Measurements from ENCODE around the gene C2orf76. TPM values are rescaled to one million over a fixed set of nuclear protein-coding genes. Genes with fewer than 3 reads are reported as not detected.
"Not testable (repeated sequence)": the region's sequence is repeated elsewhere in the genome, so short reads cannot be mapped to it uniquely, and the experiment has no call there.

C2orf76 gene
- total and polyA plus RNA-seq, 2 experiments from 2014 or later = 5.8 to 21.6 TPM

DNA sequence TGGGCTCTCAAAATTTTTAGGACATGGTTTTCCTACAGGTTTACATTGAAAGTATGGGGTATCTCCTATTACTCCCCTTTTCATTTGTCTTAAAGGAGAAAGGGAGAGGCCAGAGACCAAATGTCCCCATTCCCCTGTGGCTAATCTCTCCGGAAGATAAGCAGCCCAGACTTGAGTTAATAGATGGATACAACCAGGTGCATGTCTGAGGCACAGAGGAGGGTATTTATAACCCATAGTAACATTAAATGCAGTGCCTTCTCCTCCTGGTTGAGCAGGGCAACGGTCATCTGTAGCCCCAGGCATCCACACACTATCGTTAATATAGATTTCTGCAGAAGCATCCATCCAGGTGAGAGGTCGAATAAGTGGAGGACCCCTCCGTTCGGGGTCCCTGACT is 9.8 kb upstream of the C2orf76 start:
- not testable (repeated sequence) for H3K27ac Mint-ChIP-seq; DNase-seq (ENCODE audit: low spot score); H3K4me3 Mint-ChIP-seq; ATAC-seq; H3K9me3 Mint-ChIP-seq; H3K27me3 ChIP-seq (ENCODE audit: insufficient read depth); H3F3A ChIP-seq (replicated peaks; ENCODE audit: low read depth); H3K4me1 ChIP-seq (ENCODE audit: insufficient read depth); H3K27ac ChIP-seq (ENCODE audit: low read depth); H2AFZ ChIP-seq; H4K20me1 ChIP-seq (replicated peaks; ENCODE audit: insufficient read depth); H3K4me1 Mint-ChIP-seq; H3K27me3 Mint-ChIP-seq (ENCODE audit: insufficient read depth, low read depth, poor library complexity); H3K4me3 ChIP-seq; H3K79me2 ChIP-seq (replicated peaks; ENCODE audit: insufficient read depth); H3K4me2 ChIP-seq; H3K9me2 ChIP-seq (ENCODE audit: insufficient read depth)
- peaks cover 37% of the 10 kb centered on the region for H3K36me3 Mint-ChIP-seq (ENCODE audit: low read depth)
- peaks cover 23% of the 10 kb centered on the region for H3K36me3 ChIP-seq (ENCODE audit: insufficient read depth)

DNA sequence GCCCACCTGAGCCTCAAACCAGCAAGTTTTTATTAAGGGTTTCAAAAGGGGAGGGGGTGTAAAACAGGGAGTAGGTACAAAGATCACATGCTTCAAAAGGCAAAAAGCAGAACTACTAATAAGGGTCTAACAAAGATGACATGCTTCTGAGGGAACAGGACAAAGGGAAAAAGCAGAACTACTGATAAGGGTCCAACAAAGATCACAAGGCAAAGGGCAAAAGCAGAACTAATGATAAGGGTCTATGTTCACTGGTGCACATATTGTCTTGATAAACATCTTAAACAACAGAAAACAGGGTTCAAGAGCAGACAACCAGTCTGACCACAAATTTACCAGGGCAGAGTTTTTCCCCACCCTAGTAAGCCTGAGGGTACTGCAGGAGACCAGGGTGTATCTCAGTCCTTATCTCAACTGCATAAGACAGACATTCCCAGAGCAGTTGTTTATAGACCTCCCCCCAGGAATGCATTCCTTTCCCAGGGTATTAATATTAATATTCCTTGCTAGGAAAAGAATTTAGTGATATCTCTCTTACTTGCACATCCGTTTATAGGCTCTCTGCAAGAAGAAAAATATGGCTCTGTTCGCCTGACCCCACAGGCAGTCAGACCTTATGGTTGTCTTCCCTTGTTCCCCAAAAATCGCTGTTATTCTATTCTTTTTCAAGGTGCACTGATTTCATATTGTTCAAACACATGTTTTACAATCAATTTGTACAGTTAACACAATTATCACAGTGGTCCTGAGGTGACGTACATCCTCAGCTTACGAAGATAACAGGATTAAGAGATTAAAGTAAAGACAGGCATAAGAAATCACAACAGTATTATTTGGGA is 7.5 kb upstream of the C2orf76 start:
- not testable (repeated sequence) for H3K79me2 ChIP-seq (replicated peaks; ENCODE audit: insufficient read depth); H3K27me3 Mint-ChIP-seq (ENCODE audit: insufficient read depth, low read depth, poor library complexity)
- peaks cover 57% of the 10 kb centered on the region for H3K36me3 Mint-ChIP-seq (ENCODE audit: low read depth)

DNA sequence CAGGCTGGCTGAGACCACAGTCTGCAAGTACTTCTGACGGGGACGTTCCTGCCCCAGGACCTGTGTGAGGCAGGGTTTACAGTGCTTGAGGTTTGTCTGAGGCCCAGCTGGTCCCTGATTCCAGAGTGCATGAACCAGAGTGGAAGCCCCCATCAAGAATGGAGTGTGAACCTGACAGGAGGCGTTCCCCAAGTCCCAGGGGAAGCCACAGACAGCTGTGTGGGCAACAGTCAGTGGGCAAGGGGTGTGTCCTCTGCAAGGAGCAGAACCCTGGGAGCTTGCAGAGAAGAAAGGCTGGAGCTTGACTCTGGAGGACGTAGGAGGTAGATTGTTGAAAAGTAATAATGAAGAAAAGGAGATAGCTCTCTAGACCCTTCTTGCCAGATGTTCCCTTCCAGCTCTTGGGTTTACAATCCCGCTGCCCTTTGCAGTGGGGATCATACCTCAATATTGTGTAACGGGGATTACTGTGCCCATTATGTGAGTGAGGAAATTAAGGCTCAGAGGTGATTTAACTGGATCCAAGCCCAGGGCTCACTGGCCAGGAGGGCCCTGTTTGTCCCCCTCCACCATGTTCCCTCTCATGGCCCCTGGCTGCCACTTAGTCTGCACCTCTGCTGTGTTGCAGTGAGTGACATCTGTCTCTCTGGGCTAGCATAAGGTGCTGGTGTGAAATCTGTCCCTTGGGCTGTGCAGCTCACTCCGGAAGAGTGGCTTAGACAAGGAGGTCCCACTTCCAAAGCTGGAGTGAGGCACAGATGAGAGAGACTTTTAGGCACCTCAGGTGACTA is 6.3 kb upstream of the C2orf76 start:
- DNase-seq (ENCODE audit: low spot score) (no peak), ATAC-seq (no peak)
- Histone ChIP-seq H2AFZ (no peak overlapping the region), H3K27me3 (ENCODE audit: insufficient read depth) (no peaks in the 10 kb centered on the region), H3K4me3 (no peak overlapping the region), H3K79me2 (replicated peaks; ENCODE audit: insufficient read depth) (peaks cover 10% of the 10 kb centered on the region), H3K27ac (ENCODE audit: low read depth) (no peak overlapping the region), H3F3A (replicated peaks; ENCODE audit: low read depth) (no peaks in the 10 kb centered on the region), H3K4me1 (ENCODE audit: insufficient read depth) (0 out of 2 replicates have a peak, but pooled peaks cover 4% of the 10 kb centered on the region), H3K36me3 (ENCODE audit: insufficient read depth) (peaks cover 49% of the 10 kb centered on the region), H3K9me2 (ENCODE audit: insufficient read depth) (no peaks in the 10 kb centered on the region), H4K20me1 (replicated peaks; ENCODE audit: insufficient read depth) (peaks cover 16% of the 10 kb centered on the region), H3K4me2 (no peak overlapping the region)
- H3K4me3 Mint-ChIP-seq = no peak overlapping the region
- peaks cover 6% of the 10 kb centered on the region for H3K27me3 Mint-ChIP-seq (ENCODE audit: insufficient read depth, low read depth, poor library complexity)
- peaks cover 65% of the 10 kb centered on the region for H3K36me3 Mint-ChIP-seq (ENCODE audit: low read depth)
- peaks cover 4% of the 10 kb centered on the region for H3K4me1 Mint-ChIP-seq
- H3K27ac Mint-ChIP-seq = no peak overlapping the region
- H3K9me3 Mint-ChIP-seq = peaks cover 6% of the 10 kb centered on the region
- TF ChIP-seq ZNF114 (CRISPR knock-in tag; IDR thresholded peaks at IDR 0.05) (no peak), CREB1 (CRISPR knock-in tag; IDR thresholded peaks at IDR 0.05; ENCODE audit: low read depth) (no peak), STAT1 (IDR thresholded peaks at IDR 0.05; ENCODE audit: unreplicated experiment) (no peak), ZNF331 (CRISPR knock-in tag; IDR thresholded peaks at IDR 0.05; ENCODE audit: low read depth) (no peak), EZH2 (IDR thresholded peaks at IDR 0.05; ENCODE audit: low read depth, unreplicated experiment) (no peak), NANOG (IDR thresholded peaks at IDR 0.05; ENCODE audit: borderline replicate concordance) (no peak), EZH2phosphoT487 (IDR thresholded peaks at IDR 0.05; ENCODE audit: unreplicated experiment) (no peak)
- TF ChIP-seq, protein P1, sequence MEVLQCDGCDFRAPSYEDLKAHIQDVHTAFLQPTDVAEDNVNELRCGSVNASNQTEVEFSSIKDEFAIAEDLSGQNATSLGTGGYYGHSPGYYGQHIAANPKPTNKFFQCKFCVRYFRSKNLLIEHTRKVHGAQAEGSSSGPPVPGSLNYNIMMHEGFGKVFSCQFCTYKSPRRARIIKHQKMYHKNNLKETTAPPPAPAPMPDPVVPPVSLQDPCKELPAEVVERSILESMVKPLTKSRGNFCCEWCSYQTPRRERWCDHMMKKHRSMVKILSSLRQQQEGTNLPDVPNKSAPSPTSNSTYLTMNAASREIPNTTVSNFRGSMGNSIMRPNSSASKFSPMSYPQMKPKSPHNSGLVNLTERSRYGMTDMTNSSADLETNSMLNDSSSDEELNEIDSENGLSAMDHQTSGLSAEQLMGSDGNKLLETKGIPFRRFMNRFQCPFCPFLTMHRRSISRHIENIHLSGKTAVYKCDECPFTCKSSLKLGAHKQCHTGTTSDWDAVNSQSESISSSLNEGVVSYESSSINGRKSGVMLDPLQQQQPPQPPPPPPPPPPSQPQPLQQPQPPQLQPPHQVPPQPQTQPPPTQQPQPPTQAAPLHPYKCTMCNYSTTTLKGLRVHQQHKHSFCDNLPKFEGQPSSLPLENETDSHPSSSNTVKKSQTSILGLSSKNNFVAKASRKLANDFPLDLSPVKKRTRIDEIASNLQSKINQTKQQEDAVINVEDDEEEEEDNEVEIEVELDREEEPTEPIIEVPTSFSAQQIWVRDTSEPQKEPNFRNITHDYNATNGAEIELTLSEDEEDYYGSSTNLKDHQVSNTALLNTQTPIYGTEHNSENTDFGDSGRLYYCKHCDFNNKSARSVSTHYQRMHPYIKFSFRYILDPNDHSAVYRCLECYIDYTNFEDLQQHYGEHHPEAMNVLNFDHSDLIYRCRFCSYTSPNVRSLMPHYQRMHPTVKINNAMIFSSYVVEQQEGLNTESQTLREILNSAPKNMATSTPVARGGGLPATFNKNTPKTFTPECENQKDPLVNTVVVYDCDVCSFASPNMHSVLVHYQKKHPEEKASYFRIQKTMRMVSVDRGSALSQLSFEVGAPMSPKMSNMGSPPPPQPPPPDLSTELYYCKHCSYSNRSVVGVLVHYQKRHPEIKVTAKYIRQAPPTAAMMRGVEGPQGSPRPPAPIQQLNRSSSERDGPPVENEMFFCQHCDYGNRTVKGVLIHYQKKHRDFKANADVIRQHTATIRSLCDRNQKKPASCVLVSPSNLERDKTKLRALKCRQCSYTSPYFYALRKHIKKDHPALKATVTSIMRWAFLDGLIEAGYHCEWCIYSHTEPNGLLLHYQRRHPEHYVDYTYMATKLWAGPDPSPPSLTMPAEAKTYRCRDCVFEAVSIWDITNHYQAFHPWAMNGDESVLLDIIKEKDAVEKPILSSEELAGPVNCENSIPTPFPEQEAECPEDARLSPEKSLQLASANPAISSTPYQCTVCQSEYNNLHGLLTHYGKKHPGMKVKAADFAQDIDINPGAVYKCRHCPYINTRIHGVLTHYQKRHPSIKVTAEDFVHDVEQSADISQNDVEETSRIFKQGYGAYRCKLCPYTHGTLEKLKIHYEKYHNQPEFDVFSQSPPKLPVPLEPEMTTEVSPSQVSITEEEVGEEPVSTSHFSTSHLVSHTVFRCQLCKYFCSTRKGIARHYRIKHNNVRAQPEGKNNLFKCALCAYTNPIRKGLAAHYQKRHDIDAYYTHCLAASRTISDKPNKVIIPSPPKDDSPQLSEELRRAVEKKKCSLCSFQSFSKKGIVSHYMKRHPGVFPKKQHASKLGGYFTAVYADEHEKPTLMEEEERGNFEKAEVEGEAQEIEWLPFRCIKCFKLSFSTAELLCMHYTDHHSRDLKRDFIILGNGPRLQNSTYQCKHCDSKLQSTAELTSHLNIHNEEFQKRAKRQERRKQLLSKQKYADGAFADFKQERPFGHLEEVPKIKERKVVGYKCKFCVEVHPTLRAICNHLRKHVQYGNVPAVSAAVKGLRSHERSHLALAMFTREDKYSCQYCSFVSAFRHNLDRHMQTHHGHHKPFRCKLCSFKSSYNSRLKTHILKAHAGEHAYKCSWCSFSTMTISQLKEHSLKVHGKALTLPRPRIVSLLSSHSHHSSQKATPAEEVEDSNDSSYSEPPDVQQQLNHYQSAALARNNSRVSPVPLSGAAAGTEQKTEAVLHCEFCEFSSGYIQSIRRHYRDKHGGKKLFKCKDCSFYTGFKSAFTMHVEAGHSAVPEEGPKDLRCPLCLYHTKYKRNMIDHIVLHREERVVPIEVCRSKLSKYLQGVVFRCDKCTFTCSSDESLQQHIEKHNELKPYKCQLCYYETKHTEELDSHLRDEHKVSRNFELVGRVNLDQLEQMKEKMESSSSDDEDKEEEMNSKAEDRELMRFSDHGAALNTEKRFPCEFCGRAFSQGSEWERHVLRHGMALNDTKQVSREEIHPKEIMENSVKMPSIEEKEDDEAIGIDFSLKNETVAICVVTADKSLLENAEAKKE (CRISPR knock-in tag; IDR thresholded peaks at IDR 0.05) = no peak

More for the DNA sequence above, 7.5 kb upstream of the C2orf76 start:
- not testable (repeated sequence) for H3K4me1 Mint-ChIP-seq; H3K4me1 ChIP-seq (ENCODE audit: insufficient read depth); H3K4me3 ChIP-seq; H3K27ac Mint-ChIP-seq; H3F3A ChIP-seq (replicated peaks; ENCODE audit: low read depth); H3K9me3 Mint-ChIP-seq; H3K9me2 ChIP-seq (ENCODE audit: insufficient read depth); H3K4me2 ChIP-seq; DNase-seq (ENCODE audit: low spot score); H3K4me3 Mint-ChIP-seq; H4K20me1 ChIP-seq (replicated peaks; ENCODE audit: insufficient read depth); H2AFZ ChIP-seq; H3K27me3 ChIP-seq (ENCODE audit: insufficient read depth); ATAC-seq; H3K27ac ChIP-seq (ENCODE audit: low read depth)
- H3K36me3 ChIP-seq (ENCODE audit: insufficient read depth) = peaks cover 41% of the 10 kb centered on the region

All from GM23338 (cell line).